A673 (cell line): ENCODE data around the gene HLA-G.

Experiments used
- CTCF ChIP-seq: fragments of 300-800, 200-600 bp; sonication (generic); conservative IDR thresholded peaks from 2 replicates; pipeline ENCODE4 v1.5.1; 2017; ENCODE audit warnings: low read depth, mild to moderate bottlenecking, antibody characterized with exemption, low read length, moderate library complexity, mixed read lengths
- EZH2 ChIP-seq: fragments of 200-600 bp; sonication (generic); IDR thresholded peaks from 2 replicates; pipeline ENCODE4 v1.6.1; 2017; ENCODE audit warnings: borderline replicate concordance, low read depth, mild to moderate bottlenecking, mixed read lengths, antibody characterized with exemption, low read length; ENCODE audit not compliant: poor library complexity, severe bottlenecking

- TF ChIP-seq EZH2 (no peak), CTCF (no peak)
Measured at GRCh38 chr6:29861521-29862255, 34.1 kb downstream of the HLA-G start.
